HG03575 (cell line): ENCODE data around the gene RSPO1.
"Not testable (repeated sequence)": the region's sequence is repeated elsewhere in the genome, so short reads cannot be mapped to it uniquely, and the experiment has no call there.

ENCODE experiments used
- ATAC-seq: cut with Tn5 transposase; IDR thresholded peaks from one replicate; pipeline ENCODE4 v1.9.1; 2021; ENCODE audit not compliant: unreplicated experiment, insufficient number of reproducible peaks, low FRiP score; ENCODE audit errors: extremely low read depth

The RSPO1 gene

GRCh38 chr1:37595440-37596181 is 39.1 kb downstream of the RSPO1 start, which contains the start of gene GNL2:
TSS of gene GNL2 (minus strand) at chr1:37595937. CDS start at chr1:37595822, 115 bp downstream.
- ATAC-seq, result peak; percentile 63

- no peak for ATAC-seq
Measured at GRCh38 chr1:37593726-37594125, 41.0 kb downstream of the RSPO1 start.

- no peak for ATAC-seq
Measured at GRCh38 chr1:37588939-37589338, 45.8 kb downstream of the RSPO1 start.

GRCh38 chr1:37584544-37584943 is 50.1 kb downstream of the RSPO1 start:
- not testable (repeated sequence) for ATAC-seq

- ATAC-seq, result no peak
Measured at GRCh38 chr1:37575692-37576091, 59.0 kb downstream of the RSPO1 start.

- no peak for ATAC-seq
Measured at GRCh38 chr1:37574834-37575480, 59.7 kb downstream of the RSPO1 start.

- ATAC-seq, result no peak
Measured at GRCh38 chr1:37570528-37571334, 64.0 kb downstream of the RSPO1 start.

- no peak for ATAC-seq
Measured at GRCh38 chr1:37567023-37567422, 67.7 kb downstream of the RSPO1 start.

- no peak for ATAC-seq
Measured at GRCh38 chr1:37564892-37565291, 69.8 kb downstream of the RSPO1 start.

GRCh38 chr1:37562984-37563383 is 71.7 kb downstream of the RSPO1 start:
- ATAC-seq, result no peak
